IMR-90 (cell line): ENCODE measurements around the gene CD80. TPM values are rescaled to one million over a fixed set of nuclear protein-coding genes. Genes with fewer than 3 reads are reported as not detected.

Source experiments
- ATAC-seq: fragments of 200-7000 bp; cut with Tn5 transposase; 2 replicates; pipeline ENCODE4 v1.9.1; 2020; ENCODE audit warnings: low read depth, mild to moderate bottlenecking, moderate library complexity
- BruUV-seq: library from RNA; stranded (reverse); fragments of 400-500 nt; replicated peaks from 2 replicates; lab custom pipeline; 2021; lab: Mats Ljungman, UMichigan
- CTCF ChIA-PET: fragments of 300-600 bp; formaldehyde crosslinking; extraction: SDS; loops from one replicate; lab custom pipeline; 2021; ENCODE audit warnings: antibody characterized with exemption; lab: Yijun Ruan, JAX
- POLR2A ChIA-PET: fragments of 300-600 bp; sonication (Branson Sonifier 250); formaldehyde crosslinking; loops from one replicate; lab custom pipeline; 2022; ENCODE audit warnings: antibody characterized with exemption; ENCODE audit not compliant: unreplicated experiment; lab: Charles Lee
- DNase-seq: peaks from one replicate; pipeline ENCODE4 v3.0.0; 2013
- H2AFZ ChIP-seq: replicated peaks from 2 replicates; pipeline ENCODE3; 2013; ENCODE audit warnings: low read length, mild to moderate bottlenecking; ENCODE audit not compliant: poor library complexity
- H2AK5ac ChIP-seq: 2 replicates; pipeline ENCODE4 v1.6.1; 2013; ENCODE audit warnings: low read depth, low read length, inconsistent platforms
- H2AK9ac ChIP-seq: replicated peaks from 2 replicates; pipeline ENCODE3; 2013; ENCODE audit warnings: mild to moderate bottlenecking, low read depth, low read length, moderate library complexity; ENCODE audit not compliant: poor library complexity
- H2BK120ac ChIP-seq: 2 replicates; pipeline ENCODE4 v1.6.1; 2013; ENCODE audit warnings: low read depth, low read length, inconsistent platforms
- H2BK15ac ChIP-seq: 3 replicates; pipeline ENCODE4 v1.6.1; 2013; ENCODE audit warnings: low read depth, low read length, inconsistent platforms
- H2BK20ac ChIP-seq: 2 replicates; pipeline ENCODE4 v1.6.1; 2013; ENCODE audit warnings: low read depth, mild to moderate bottlenecking, inconsistent platforms, low read length, moderate library complexity
- H2BK5ac ChIP-seq: 2 replicates; pipeline ENCODE4 v1.6.1; 2013; ENCODE audit warnings: mild to moderate bottlenecking, low read depth, low read length, inconsistent platforms; ENCODE audit not compliant: poor library complexity, severe bottlenecking
- H3K14ac ChIP-seq: replicated peaks from 2 replicates; pipeline ENCODE4 v1.6.1; 2013; ENCODE audit warnings: low read depth, low read length, inconsistent platforms
- H3K18ac ChIP-seq: 2 replicates; pipeline ENCODE4 v1.6.1; 2013; ENCODE audit warnings: low read depth, low read length, control low read depth
- H3K23ac ChIP-seq: 2 replicates; pipeline ENCODE4 v1.6.1; 2013; ENCODE audit warnings: low read depth, low read length, inconsistent platforms
- H3K27ac ChIP-seq: 2 replicates; pipeline ENCODE4 v1.5.1; 2013; ENCODE audit warnings: mild to moderate bottlenecking, control low read depth, low read length; ENCODE audit not compliant: insufficient read depth
- H3K27me3 ChIP-seq: 2 replicates; pipeline ENCODE4 v1.6.1; 2013; ENCODE audit warnings: low read length; ENCODE audit not compliant: control insufficient read depth, insufficient read depth
- H3K36me3 ChIP-seq: 2 replicates; pipeline ENCODE4 v1.6.1; 2013; ENCODE audit warnings: low read length, mixed read lengths; ENCODE audit not compliant: control insufficient read depth, insufficient read depth
- H3K4ac ChIP-seq: 2 replicates; pipeline ENCODE4 v1.6.1; 2013; ENCODE audit warnings: low read depth, low read length, inconsistent platforms
- H3K4me1 ChIP-seq: 2 replicates; pipeline ENCODE4 v1.6.1; 2013; ENCODE audit warnings: low read length, mixed read lengths; ENCODE audit not compliant: control insufficient read depth, insufficient read depth
- H3K4me2 ChIP-seq: 2 replicates; pipeline ENCODE4 v1.6.1; 2013; ENCODE audit warnings: low read depth, mild to moderate bottlenecking, control low read depth, low read length, moderate library complexity
- H3K4me3 ChIP-seq: 2 replicates; pipeline ENCODE4 v1.5.1; 2013; ENCODE audit warnings: low read depth, mild to moderate bottlenecking, control low read depth, low read length, moderate library complexity; ENCODE audit not compliant: insufficient read depth
- H3K56ac ChIP-seq: 2 replicates; pipeline ENCODE4 v1.6.1; 2013; ENCODE audit warnings: low read length, inconsistent platforms; ENCODE audit not compliant: insufficient read depth; ENCODE audit errors: extremely low read depth
- H3K79me1 ChIP-seq, 2 experiments: 2 replicates each; pipeline ENCODE4 v1.6.1; 2013; ENCODE audit warnings: low read length in 2 of 2, inconsistent platforms in 1 of 2, low read depth in 1 of 2
- H3K9ac ChIP-seq: 2 replicates; pipeline ENCODE4 v1.6.1; 2013; ENCODE audit warnings: low read depth, low read length, control low read depth
- H3K9me1 ChIP-seq: 2 replicates; pipeline ENCODE4 v1.6.1; 2013; ENCODE audit warnings: low read length, inconsistent platforms; ENCODE audit not compliant: insufficient read depth
- H3K9me3 ChIP-seq: 2 replicates; pipeline ENCODE4 v1.6.1; 2013; ENCODE audit warnings: low read length; ENCODE audit not compliant: control insufficient read depth, insufficient read depth
- H4K20me1 ChIP-seq: 2 replicates; pipeline ENCODE4 v1.6.1; 2013; ENCODE audit warnings: low read length, inconsistent platforms; ENCODE audit not compliant: insufficient read depth
- H4K5ac ChIP-seq: 2 replicates; pipeline ENCODE4 v1.6.1; 2013; ENCODE audit warnings: mild to moderate bottlenecking, low read depth, low read length, control low read depth
- H4K8ac ChIP-seq, 2 experiments: 2 replicates each; pipeline ENCODE4 v1.6.1; 2013; ENCODE audit warnings: low read depth in 2 of 2, low read length in 2 of 2, control low read depth in 1 of 2, inconsistent platforms in 1 of 2
- H4K91ac ChIP-seq: 2 replicates; pipeline ENCODE4 v1.6.1; 2013; ENCODE audit warnings: low read depth, low read length, inconsistent platforms; ENCODE audit not compliant: insufficient read depth
- BHLHE40 ChIP-seq: fragments of 150-350 bp; IDR thresholded peaks from 2 replicates; pipeline ENCODE4 v1.6.1; 2016; ENCODE audit warnings: mild to moderate bottlenecking, low read depth, low read length
- CEBPB ChIP-seq: IDR thresholded peaks from 2 replicates; pipeline ENCODE4 v1.6.1; 2012; ENCODE audit warnings: low read depth, low read length, improper control_type of control experiment
- CHD1 ChIP-seq: IDR thresholded peaks from 2 replicates; pipeline ENCODE4 v1.6.1; 2012; ENCODE audit warnings: low read depth, low read length, improper control_type of control experiment
- FOS ChIP-seq: fragments of 150-350 bp; IDR thresholded peaks from 2 replicates; pipeline ENCODE4 v1.6.1; 2016; ENCODE audit warnings: low read depth, low read length
- MAFK ChIP-seq: IDR thresholded peaks from 2 replicates; pipeline ENCODE4 v1.6.1; 2012; ENCODE audit warnings: low read depth, low read length, improper control_type of control experiment
- MAZ ChIP-seq: IDR thresholded peaks from 2 replicates; pipeline ENCODE4 v1.6.1; 2012; ENCODE audit warnings: low read depth, mild to moderate bottlenecking, low read length, improper control_type of control experiment, moderate library complexity, borderline replicate concordance
- MXI1 ChIP-seq: IDR thresholded peaks from 2 replicates; pipeline ENCODE4 v1.6.1; 2012; ENCODE audit warnings: low read depth, mild to moderate bottlenecking, low read length, moderate library complexity, borderline replicate concordance
- NFE2L2 ChIP-seq: fragments of 150-350 bp; IDR thresholded peaks from 2 replicates; pipeline ENCODE4 v1.6.1; 2016; ENCODE audit warnings: low read depth, mild to moderate bottlenecking, low read length
- POLR2A ChIP-seq: IDR thresholded peaks from 2 replicates; pipeline ENCODE4 v1.6.1; 2012; ENCODE audit warnings: mild to moderate bottlenecking, low read depth, low read length
- RAD21 ChIP-seq: IDR thresholded peaks from 2 replicates; pipeline ENCODE4 v1.6.1; 2012; ENCODE audit warnings: low read length, improper control_type of control experiment
- RCOR1 ChIP-seq: IDR thresholded peaks from 2 replicates; pipeline ENCODE4 v1.6.1; 2012; ENCODE audit warnings: mild to moderate bottlenecking, low read length, improper control_type of control experiment; ENCODE audit not compliant: insufficient replicate concordance
- RFX5 ChIP-seq: IDR thresholded peaks from 2 replicates; pipeline ENCODE4 v1.8.0; 2012; ENCODE audit warnings: low read depth, mild to moderate bottlenecking, low read length, moderate library complexity
- SMC3 ChIP-seq: fragments of 150-350 bp; IDR thresholded peaks from 2 replicates; pipeline ENCODE4 v1.6.1; 2016; ENCODE audit warnings: low read depth, mild to moderate bottlenecking, antibody characterized with exemption, low read length, moderate library complexity
- WGBS, 2 experiments: methylation state at CpG; one replicate each; pipeline versions ENCODE4 v1.1.5 to v1.1.7; 2013; ENCODE audit warnings: missing lambda C conversion rate in 2 of 2; ENCODE audit not compliant: insufficient read length in 1 of 2; ENCODE audit errors: extremely low coverage in 2 of 2; 5-methylcytosine and 5-hydroxymethylcytosine counted together
- dilution Hi-C: fragments of 300-500 bp; cut with HindIII; formaldehyde crosslinking; loops from one replicate; pipeline ENCODE4 v1.14.3; 2018; ENCODE audit warnings: low sequenced_read_pairs; ENCODE audit not compliant: unreplicated experiment
- in situ Hi-C: fragments of 300-500 bp; cut with MboI; formaldehyde crosslinking; loops from 3 replicates; pipeline ENCODE4 v1.14.3; 2019; ENCODE audit warnings: low sequenced_read_pairs, inconsistent platforms, mixed read lengths
- intact Hi-C: fragments of 100-400 bp; cut with micrococcal nuclease; formaldehyde crosslinking; loops from 2 replicates; pipeline ENCODE4 v1.10.0; 2022
- polyA plus RNA-seq, 3 experiments: library from polyadenylated mRNA; depleted of rRNA; stranded (reverse); fragments of >200 nt; gene quantifications; 2 replicates each; pipeline ENCODE4 v1.2.3, GENCODE V29; 2012; ENCODE audit warnings: low replicate concordance in 1 of 3
- total RNA-seq: library from RNA; depleted of rRNA; stranded (reverse); fragments of >200 nt; gene quantifications from 2 replicates; pipeline ENCODE4 v1.2.3, GENCODE V29; 2012
- TF ChIP-seq, protein P1 (sequence below): fragments of 150-350 bp; IDR thresholded peaks from 2 replicates; pipeline ENCODE4 v1.6.1; 2016; ENCODE audit warnings: low read depth, mild to moderate bottlenecking, low read length, moderate library complexity, borderline replicate concordance
- TF ChIP-seq, protein P2 (sequence below): fragments of 150-350 bp; IDR thresholded peaks from 2 replicates; pipeline ENCODE4 v1.6.1; 2017; ENCODE audit warnings: mild to moderate bottlenecking, antibody characterized with exemption, low read length, low read depth
- TF ChIP-seq, protein P3 (sequence below): conservative IDR thresholded peaks from 2 replicates; pipeline ENCODE4 v1.5.1; 2012; ENCODE audit warnings: mild to moderate bottlenecking, low read depth, low read length, improper control_type of control experiment

Gene CD80
- total and polyA plus RNA-seq, 2 of the 4 experiments (the other 2 are of a cell fraction), result not detected

DNA sequence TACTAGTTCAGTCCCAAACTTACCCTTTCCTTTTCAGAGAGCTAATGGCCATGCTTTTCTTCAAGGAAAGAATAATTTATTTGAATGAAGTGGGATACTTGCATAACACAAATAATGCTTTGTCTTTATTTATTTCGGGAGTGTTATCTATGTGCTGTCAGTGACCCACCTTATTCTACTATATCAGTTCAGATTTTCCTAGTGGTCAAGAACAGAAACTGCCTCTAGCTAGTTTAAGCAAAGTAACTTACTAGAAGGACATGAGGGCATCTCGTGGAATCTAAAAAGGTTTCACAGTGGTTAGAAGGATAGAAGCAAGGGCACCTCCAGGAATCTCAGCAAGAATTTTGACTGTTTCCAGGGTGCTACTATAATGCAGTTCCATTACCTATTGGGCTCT is 64.8 kb downstream of the CD80 start:
- no peak overlapping the region for H3K18ac ChIP-seq
- H3K4me2 ChIP-seq, result no peak overlapping the region
- no peak overlapping the region for H4K5ac ChIP-seq
- no peak overlapping the region for H3K14ac ChIP-seq
- H3K9me1 ChIP-seq, result no peaks in the 10 kb centered on the region
- BruUV-seq, result no TSS peak
- H2BK20ac ChIP-seq, result no peak overlapping the region
- H3K9me3 ChIP-seq, result no peaks in the 10 kb centered on the region
- no peak overlapping the region for H2AK5ac ChIP-seq
- no peaks in the 10 kb centered on the region for H4K20me1 ChIP-seq
- no peak overlapping the region for H2AK9ac ChIP-seq
- no peaks in the 10 kb centered on the region for H3K36me3 ChIP-seq
- no peak overlapping the region for H2BK5ac ChIP-seq
- H4K8ac ChIP-seq, result no peak overlapping the region
- no peak for DNase-seq
- no peak overlapping the region for H2BK120ac ChIP-seq
- CTCF ChIA-PET, result interaction anchor here (0.6 kb wide), 1 partner anchor 14 kb away, joined by 3 read pairs; no protein-coding TSS in a partner anchor
- no peak overlapping the region for H3K9ac ChIP-seq
- TF ChIP-seq MAFK, result no peak
- no peak for TF ChIP-seq BHLHE40
- TF ChIP-seq, protein P1, sequence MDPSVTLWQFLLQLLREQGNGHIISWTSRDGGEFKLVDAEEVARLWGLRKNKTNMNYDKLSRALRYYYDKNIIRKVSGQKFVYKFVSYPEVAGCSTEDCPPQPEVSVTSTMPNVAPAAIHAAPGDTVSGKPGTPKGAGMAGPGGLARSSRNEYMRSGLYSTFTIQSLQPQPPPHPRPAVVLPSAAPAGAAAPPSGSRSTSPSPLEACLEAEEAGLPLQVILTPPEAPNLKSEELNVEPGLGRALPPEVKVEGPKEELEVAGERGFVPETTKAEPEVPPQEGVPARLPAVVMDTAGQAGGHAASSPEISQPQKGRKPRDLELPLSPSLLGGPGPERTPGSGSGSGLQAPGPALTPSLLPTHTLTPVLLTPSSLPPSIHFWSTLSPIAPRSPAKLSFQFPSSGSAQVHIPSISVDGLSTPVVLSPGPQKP, result no peak
- no peak for TF ChIP-seq SMC3
- TF ChIP-seq, protein P2, sequence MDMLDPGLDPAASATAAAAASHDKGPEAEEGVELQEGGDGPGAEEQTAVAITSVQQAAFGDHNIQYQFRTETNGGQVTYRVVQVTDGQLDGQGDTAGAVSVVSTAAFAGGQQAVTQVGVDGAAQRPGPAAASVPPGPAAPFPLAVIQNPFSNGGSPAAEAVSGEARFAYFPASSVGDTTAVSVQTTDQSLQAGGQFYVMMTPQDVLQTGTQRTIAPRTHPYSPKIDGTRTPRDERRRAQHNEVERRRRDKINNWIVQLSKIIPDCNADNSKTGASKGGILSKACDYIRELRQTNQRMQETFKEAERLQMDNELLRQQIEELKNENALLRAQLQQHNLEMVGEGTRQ, result no peak
- no peak for TF ChIP-seq CHD1
- no peak for TF ChIP-seq MAZ
- no peak for TF ChIP-seq RCOR1
- TF ChIP-seq RFX5, result no peak
- no peak for TF ChIP-seq MXI1
- no peak for TF ChIP-seq FOS
- TF ChIP-seq RAD21, result no peak
- TF ChIP-seq, protein P3, sequence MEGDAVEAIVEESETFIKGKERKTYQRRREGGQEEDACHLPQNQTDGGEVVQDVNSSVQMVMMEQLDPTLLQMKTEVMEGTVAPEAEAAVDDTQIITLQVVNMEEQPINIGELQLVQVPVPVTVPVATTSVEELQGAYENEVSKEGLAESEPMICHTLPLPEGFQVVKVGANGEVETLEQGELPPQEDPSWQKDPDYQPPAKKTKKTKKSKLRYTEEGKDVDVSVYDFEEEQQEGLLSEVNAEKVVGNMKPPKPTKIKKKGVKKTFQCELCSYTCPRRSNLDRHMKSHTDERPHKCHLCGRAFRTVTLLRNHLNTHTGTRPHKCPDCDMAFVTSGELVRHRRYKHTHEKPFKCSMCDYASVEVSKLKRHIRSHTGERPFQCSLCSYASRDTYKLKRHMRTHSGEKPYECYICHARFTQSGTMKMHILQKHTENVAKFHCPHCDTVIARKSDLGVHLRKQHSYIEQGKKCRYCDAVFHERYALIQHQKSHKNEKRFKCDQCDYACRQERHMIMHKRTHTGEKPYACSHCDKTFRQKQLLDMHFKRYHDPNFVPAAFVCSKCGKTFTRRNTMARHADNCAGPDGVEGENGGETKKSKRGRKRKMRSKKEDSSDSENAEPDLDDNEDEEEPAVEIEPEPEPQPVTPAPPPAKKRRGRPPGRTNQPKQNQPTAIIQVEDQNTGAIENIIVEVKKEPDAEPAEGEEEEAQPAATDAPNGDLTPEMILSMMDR, result no peak
- no peak for TF ChIP-seq CEBPB
- no peak for TF ChIP-seq POLR2A
- TF ChIP-seq NFE2L2, result no peak
- H3K4me3 ChIP-seq, result no peak overlapping the region
- no peak overlapping the region for H3K23ac ChIP-seq
- no CpG with 5 or more reads among the region's 2 CpGs for WGBS, 2 experiments
- POLR2A ChIA-PET, result no interaction called here
- in situ Hi-C loops, result no loop called here
- peaks cover 4% of the 10 kb centered on the region; the same call in 1 of the 2 replicates for H3K4me1 ChIP-seq
- H3K27ac ChIP-seq, result no peak overlapping the region
- ATAC-seq, result no peak
- H3K56ac ChIP-seq, result no peak overlapping the region
- no peaks in the 10 kb centered on the region for H3K27me3 ChIP-seq
- no peak overlapping the region for H2BK15ac ChIP-seq
- H3K79me1 ChIP-seq, result peaks cover 10 to 23% of the 10 kb centered on the region in 2 experiments; a peak in 3 of 4 replicates
- intact Hi-C loops, result no loop called here
- H2AFZ ChIP-seq, result no peak overlapping the region
- no peak overlapping the region for H3K4ac ChIP-seq
- dilution Hi-C loops, result no loop called here
- no peak overlapping the region for H4K91ac ChIP-seq
